ENCODE results near the gene ELK4.

Gene ELK4

DNA sequence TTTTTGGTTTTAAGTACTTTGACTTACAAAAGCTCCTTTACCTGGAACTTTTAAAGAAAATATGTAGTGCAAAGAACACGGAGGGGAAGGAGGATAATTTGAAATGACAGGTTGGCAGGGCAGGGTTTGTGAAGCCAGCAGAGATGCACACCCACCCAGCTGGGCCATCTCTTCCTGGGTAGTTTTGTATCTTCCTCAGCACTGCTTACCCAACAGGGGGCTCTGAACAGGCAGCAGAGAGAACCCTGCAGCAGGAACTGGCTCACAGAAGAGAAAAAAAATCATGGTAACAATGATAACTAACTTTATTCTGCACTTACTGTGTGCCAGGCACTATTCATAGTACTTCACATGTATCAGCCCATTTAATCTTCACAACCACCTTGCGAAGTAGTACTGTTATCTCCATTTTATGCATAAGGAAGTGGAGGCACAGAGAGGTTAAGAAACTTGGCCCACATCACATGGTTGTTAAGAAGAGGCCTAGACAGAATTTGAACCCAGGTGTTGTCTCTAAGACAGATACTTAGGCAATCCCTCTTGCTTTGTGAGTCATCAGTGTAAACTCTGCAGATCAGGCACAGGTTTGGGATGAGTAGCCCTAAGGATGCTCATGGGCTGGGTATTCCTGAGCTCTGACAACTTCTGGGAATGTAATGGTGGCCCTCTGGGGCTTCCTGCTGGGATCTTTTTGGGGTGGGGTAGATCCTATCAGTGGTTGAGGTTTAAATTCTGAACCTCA lies 60.8 kb downstream of the ELK4 start:
- CTCF ChIA-PET: interaction anchor here (0.5 to 2.1 kb wide), 6 partner anchors 21 to 535 kb away, joined by 3 to 11 read pairs (median 4); no protein-coding TSS in a partner anchor
- peak; percentile 34 for DNase-seq (ENCODE audit: low spot score)
- POLR2A ChIA-PET (ENCODE audit: low non-redundant PET): no interaction called here
- TF ChIP-seq, protein P1, sequence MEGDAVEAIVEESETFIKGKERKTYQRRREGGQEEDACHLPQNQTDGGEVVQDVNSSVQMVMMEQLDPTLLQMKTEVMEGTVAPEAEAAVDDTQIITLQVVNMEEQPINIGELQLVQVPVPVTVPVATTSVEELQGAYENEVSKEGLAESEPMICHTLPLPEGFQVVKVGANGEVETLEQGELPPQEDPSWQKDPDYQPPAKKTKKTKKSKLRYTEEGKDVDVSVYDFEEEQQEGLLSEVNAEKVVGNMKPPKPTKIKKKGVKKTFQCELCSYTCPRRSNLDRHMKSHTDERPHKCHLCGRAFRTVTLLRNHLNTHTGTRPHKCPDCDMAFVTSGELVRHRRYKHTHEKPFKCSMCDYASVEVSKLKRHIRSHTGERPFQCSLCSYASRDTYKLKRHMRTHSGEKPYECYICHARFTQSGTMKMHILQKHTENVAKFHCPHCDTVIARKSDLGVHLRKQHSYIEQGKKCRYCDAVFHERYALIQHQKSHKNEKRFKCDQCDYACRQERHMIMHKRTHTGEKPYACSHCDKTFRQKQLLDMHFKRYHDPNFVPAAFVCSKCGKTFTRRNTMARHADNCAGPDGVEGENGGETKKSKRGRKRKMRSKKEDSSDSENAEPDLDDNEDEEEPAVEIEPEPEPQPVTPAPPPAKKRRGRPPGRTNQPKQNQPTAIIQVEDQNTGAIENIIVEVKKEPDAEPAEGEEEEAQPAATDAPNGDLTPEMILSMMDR (conservative IDR thresholded peaks at IDR 0.05; ENCODE audit: low read depth): no peak
- H3K27ac ChIP-seq: no peak overlapping the region

DNA sequence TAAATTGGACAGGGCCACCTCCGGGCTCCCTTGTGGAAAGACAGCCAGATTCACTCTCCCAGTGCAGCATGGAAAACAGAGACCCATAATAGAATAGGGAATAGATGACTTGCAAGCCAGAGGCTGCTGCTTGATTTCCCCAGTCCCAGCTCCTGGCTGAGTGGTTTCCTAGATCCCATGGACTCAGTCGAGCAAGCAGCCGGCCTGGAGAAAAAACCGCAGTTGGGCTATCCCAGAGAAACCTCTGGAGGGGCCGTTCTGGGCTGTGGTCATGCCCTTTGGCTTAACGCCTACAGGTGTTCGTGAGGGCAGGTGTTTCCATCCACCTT lies 61.7 kb downstream of the ELK4 start:
- ChIA-PET CTCF (interaction anchor here (0.6 to 2.1 kb wide), 5 partner anchors 22 to 141 kb away, joined by 3 to 11 read pairs (median 7); no protein-coding TSS in a partner anchor), POLR2A (ENCODE audit: low non-redundant PET) (no interaction called here)
- TF ChIP-seq, protein P1 (conservative IDR thresholded peaks at IDR 0.05; ENCODE audit: low read depth): no peak
- no peak for DNase-seq (ENCODE audit: low spot score)
- H3K27ac ChIP-seq: no peak overlapping the region

DNA sequence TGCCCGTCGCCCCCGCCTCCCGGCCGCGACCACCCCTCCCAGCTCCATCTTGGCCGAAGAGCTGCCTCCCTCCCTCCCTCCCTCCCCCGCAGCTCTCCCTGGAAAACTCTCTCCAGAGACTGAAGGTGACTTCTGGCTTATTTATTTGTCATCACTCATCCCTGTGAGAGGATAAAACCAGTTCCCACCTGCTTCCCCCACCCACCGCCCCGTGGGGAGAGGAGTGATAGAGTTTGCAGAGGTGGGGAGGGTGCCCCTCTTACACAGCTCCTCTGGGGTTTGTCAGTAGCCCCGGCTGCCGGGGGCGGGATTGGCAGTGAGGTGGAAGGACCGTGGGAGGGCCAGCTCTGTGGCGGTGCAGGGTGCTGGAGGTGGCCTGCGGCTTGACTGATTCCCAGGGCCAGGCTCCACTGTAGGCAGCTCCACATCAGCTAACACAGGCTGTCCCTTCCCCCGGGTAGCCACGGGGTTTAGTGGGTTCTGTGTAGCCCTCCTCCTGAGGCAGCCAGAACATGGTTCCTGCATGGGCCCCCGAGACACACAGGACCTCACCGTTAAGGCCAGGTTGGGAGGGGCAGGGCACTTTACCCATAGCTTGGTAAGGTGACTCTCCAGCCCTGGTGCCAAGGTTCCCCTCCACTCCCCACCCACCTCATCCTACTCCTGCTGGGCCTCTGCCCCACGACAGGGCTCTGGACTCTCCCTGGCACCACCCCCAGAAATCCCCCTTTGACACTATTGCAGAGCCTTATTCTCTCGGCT lies 62.2 kb downstream of the ELK4 start:
- TF ChIP-seq, protein P1 (conservative IDR thresholded peaks at IDR 0.05; ENCODE audit: low read depth): no peak
- DNase-seq (ENCODE audit: low spot score): no peak
- ChIA-PET POLR2A (ENCODE audit: low non-redundant PET) (no interaction called here), CTCF (interaction anchor here (0.5 to 2.1 kb wide), 8 partner anchors 22 to 445 kb away, joined by 3 to 11 read pairs (median 6); no protein-coding TSS in a partner anchor)
- H3K27ac ChIP-seq: no peak overlapping the region

DNA sequence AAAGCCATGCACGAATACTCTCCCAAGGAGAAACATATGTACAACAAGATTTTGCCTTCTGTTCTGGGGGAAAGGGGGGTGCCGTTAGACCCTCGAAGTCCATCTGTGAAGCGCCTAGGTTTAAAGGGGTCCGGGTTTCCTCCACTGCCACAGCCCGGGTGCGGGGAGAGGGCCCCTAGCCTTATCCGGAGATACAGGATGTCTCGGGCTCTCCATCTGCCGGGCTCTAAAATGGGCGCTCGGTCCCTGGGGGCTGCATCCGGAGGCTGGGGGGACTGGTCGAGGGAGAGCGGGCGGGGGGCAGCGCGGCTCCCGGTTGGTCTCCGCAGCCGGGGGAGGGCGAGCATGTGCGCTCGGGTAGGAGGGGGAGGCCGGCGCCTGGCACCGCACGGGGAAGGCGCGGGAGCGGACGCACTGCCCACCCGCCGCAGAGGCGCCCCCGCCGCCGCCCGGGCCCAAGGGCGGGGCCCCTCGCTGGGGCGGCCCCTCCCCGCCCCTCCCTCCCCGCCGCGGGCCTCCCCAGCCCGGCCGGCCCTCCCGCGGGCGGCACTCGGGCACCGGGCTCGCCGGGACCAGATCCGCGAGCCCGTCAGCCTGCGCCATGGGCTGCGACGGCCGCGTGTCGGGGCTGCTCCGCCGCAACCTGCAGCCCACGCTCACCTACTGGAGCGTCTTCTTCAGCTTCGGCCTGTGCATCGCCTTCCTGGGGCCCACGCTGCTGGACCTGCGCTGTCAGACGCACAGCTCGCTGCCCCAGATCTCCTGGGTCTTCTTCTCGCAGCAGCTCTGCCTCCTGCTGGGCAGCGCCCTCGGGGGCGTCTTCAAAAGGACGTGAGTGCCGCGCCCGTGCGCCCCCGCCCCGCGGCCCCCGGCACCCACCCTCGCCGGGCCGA lies 63.1 kb downstream of the ELK4 start:
- H3K27ac ChIP-seq: no peak overlapping the region
- ChIA-PET POLR2A (ENCODE audit: low non-redundant PET) (no interaction called here), CTCF (interaction anchor here (0.5 to 2.1 kb wide), 7 partner anchors 23 to 444 kb away, joined by 3 to 11 read pairs (median 6); no protein-coding TSS in a partner anchor)
- TF ChIP-seq, protein P1 (conservative IDR thresholded peaks at IDR 0.05; ENCODE audit: low read depth): no peak
- peak; percentile 34 for DNase-seq (ENCODE audit: low spot score)

DNA sequence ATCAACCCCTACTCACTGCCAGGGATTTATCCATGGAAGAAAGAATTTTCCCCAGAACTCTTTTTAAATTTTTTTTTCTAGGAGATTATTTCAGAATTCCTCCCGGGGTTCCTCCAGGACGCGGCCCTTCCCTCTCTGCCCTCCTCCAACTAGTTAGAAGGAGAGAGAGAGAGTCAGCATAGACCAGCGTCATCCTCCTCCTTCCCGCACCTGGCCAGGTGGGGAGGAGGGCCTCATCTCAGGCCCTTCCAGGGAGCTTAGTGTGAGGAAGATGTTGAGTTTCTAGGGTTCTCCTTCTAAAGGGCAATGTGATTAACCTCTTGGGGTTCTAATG lies 63.7 kb downstream of the ELK4 start:
- POLR2A ChIA-PET (ENCODE audit: low non-redundant PET): no interaction called here
- CTCF ChIA-PET: no interaction called here
- DNase-seq (ENCODE audit: low spot score): no peak
- no peak overlapping the region for H3K27ac ChIP-seq
- TF ChIP-seq, protein P1 (conservative IDR thresholded peaks at IDR 0.05; ENCODE audit: low read depth): no peak

DNA sequence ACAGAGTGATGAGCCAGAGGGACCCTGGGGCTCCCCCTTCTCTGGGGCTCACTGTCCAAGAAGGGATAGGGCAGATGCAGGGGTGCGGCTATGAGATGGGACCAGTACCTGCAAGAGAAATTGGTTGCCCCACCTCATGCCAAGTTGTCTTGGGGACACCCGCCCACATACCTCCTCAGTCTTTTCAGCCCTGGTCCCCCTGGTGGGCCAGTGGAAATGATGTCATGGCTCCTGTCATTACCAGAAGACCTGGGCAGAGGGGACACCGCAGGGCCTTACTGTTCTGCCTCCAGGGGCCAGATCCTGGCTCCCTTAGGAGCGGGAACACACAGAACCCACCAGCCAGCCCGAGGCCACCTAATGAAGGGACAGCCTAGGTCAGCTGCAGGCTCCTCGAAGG lies 64.1 kb downstream of the ELK4 start:
- POLR2A ChIA-PET (ENCODE audit: low non-redundant PET): no interaction called here
- TF ChIP-seq, protein P1 (conservative IDR thresholded peaks at IDR 0.05; ENCODE audit: low read depth): no peak
- no peak overlapping the region for H3K27ac ChIP-seq
- no peak for DNase-seq (ENCODE audit: low spot score)
- CTCF ChIA-PET: interaction anchor here (1.0 to 1.2 kb wide), 2 partner anchors 24 to 213 kb away, joined by 3 to 4 read pairs; no protein-coding TSS in a partner anchor
